A549 (cell line): ENCODE results near the gene CFAP77. TPM values are rescaled to one million over a fixed set of nuclear protein-coding genes. Genes with fewer than 3 reads are reported as not detected.

Experiments used
- ATAC-seq, 2 experiments: fragments of 200-7000 bp in 1 of 2; fragments of >200 bp in 1 of 2; cut with Nextera tagmentation in 1 of 2; cut with Tn5 transposase in 1 of 2; 3 replicates each; pipeline versions ENCODE4 v1.8.0 to v1.9.1; 2018 to 2020; ENCODE audit warnings: mild to moderate bottlenecking in 1 of 2, moderate library complexity in 1 of 2
- CTCF ChIA-PET: fragments of 300-600 bp; sonication (Branson Sonifier 250); formaldehyde crosslinking; extraction: SDS; loops from one replicate; lab custom pipeline; 2021; ENCODE audit warnings: antibody characterized with exemption, inconsistent platforms; lab: Yijun Ruan, JAX
- POLR2A ChIA-PET: fragments of 350-600 bp; formaldehyde crosslinking; extraction: SDS; loops from one replicate; lab custom pipeline; 2021; ENCODE audit warnings: antibody characterized with exemption, inconsistent platforms; lab: Yijun Ruan, JAX
- DNase-seq, 2 experiments: peaks; one replicate each; pipeline versions ENCODE4 v3.0.0 to v3.0.0-alpha.2; 2011 to 2016; ENCODE audit warnings: low read depth in 1 of 2, low spot score in 1 of 2
- FAIRE-seq: peaks from 2 replicates; lab custom pipeline; 2011; peaks lifted over from hg19 to GRCh38; lab: Jason Lieb, UNC
- H3K27ac ChIP-seq, 2 experiments: fragments of >200 bp; sonication (Bioruptor Twin); formaldehyde crosslinking; 3 replicates each; pipeline ENCODE4 v1.5.1; 2016 to 2017
- H3K4me1 ChIP-seq: fragments of >200 bp; sonication (Bioruptor Twin); formaldehyde crosslinking; 3 replicates; pipeline ENCODE4 v1.6.1; 2016
- H3K4me2 ChIP-seq: fragments of >200 bp; sonication (Bioruptor Twin); formaldehyde crosslinking; 3 replicates; pipeline ENCODE4 v1.6.1; 2016
- H3K4me3 ChIP-seq: fragments of >200 bp; sonication (Bioruptor Twin); formaldehyde crosslinking; 3 replicates; pipeline ENCODE4 v1.5.1; 2016
- H3K9me3 ChIP-seq: fragments of >200 bp; sonication (Bioruptor Twin); formaldehyde crosslinking; 3 replicates; pipeline ENCODE4 v1.6.1; 2016
- BHLHE40 ChIP-seq: IDR thresholded peaks from 2 replicates; pipeline ENCODE4 v1.6.1; 2012; ENCODE audit warnings: low read depth, low read length, inconsistent platforms
- EHMT2 ChIP-seq: fragments of 200-600 bp; sonication (generic); IDR thresholded peaks from 2 replicates; pipeline ENCODE4 v1.6.1; 2016; ENCODE audit warnings: antibody characterized with exemption, low read depth, mild to moderate bottlenecking, moderate library complexity
- ESRRA ChIP-seq: fragments of 150-350 bp; IDR thresholded peaks from 2 replicates; pipeline ENCODE4 v1.6.1; 2014; ENCODE audit warnings: mild to moderate bottlenecking, low read length, borderline replicate concordance
- FOSB ChIP-seq: fragments of 250-450 bp; sonication (Bioruptor Pico); IDR thresholded peaks from 2 replicates; pipeline ENCODE4 v1.5.0; 2020; ENCODE audit warnings: mild to moderate bottlenecking, moderate library complexity
- GATA3 ChIP-seq: IDR thresholded peaks from 2 replicates; pipeline ENCODE4 v1.6.1; 2012; ENCODE audit warnings: borderline replicate concordance
- HDAC2 ChIP-seq: fragments of 200-600 bp; sonication (generic); IDR thresholded peaks from 2 replicates; pipeline ENCODE4 v1.6.1; 2016
- HEYL ChIP-seq: fragments of 250-450 bp; sonication (Bioruptor Pico); IDR thresholded peaks from 2 replicates; pipeline ENCODE4 v1.8.0; 2021; ENCODE audit warnings: mild to moderate bottlenecking, moderate library complexity
- HOXA7 ChIP-seq: fragments of 250-450 bp; sonication (Bioruptor Pico); IDR thresholded peaks from 2 replicates; pipeline ENCODE4 v1.5.0; 2020; ENCODE audit warnings: mild to moderate bottlenecking, moderate library complexity
- HOXB13 ChIP-seq: fragments of 250-450 bp; sonication (Bioruptor Pico); IDR thresholded peaks from 2 replicates; pipeline ENCODE4 v1.5.0; 2020; ENCODE audit warnings: low read depth, mild to moderate bottlenecking, moderate library complexity
- KDM1A ChIP-seq: fragments of 200-600 bp; sonication (generic); IDR thresholded peaks from 2 replicates; pipeline ENCODE4 v1.6.1; 2016; ENCODE audit warnings: low read depth, mild to moderate bottlenecking
- KDM5A ChIP-seq: fragments of 200-600 bp; sonication (generic); IDR thresholded peaks from 2 replicates; pipeline ENCODE4 v1.6.1; 2016; ENCODE audit warnings: antibody characterized with exemption, mild to moderate bottlenecking
- MAFK ChIP-seq: fragments of 450-650 bp; IDR thresholded peaks from 2 replicates; pipeline ENCODE4 v1.6.1; 2014; ENCODE audit not compliant: partially characterized antibody
- NFE2L2 ChIP-seq: fragments of 150-350 bp; conservative IDR thresholded peaks from 2 replicates; pipeline ENCODE4 v1.6.1; 2014; ENCODE audit warnings: low read length
- POLR2A ChIP-seq: IDR thresholded peaks from 2 replicates; pipeline ENCODE4 v1.6.1; 2012; ENCODE audit warnings: mild to moderate bottlenecking, low read length
- RAD21 ChIP-seq, 2 experiments: fragments of >200 bp in 1 of 2; sonication (Bioruptor Twin) in 1 of 2; formaldehyde crosslinking in 1 of 2; IDR thresholded peaks in 1 of 2; conservative IDR thresholded peaks in 1 of 2; 2 replicates in 1 of 2; 3 replicates in 1 of 2; pipeline ENCODE4 v1.6.1; 2012 to 2018; ENCODE audit warnings: inconsistent platforms in 1 of 2
- RARB ChIP-seq: fragments of 250-450 bp; sonication (Bioruptor Pico); IDR thresholded peaks from 2 replicates; pipeline ENCODE4 v1.8.0; 2021; ENCODE audit warnings: mild to moderate bottlenecking, moderate library complexity
- RCOR1 ChIP-seq: fragments of 150-350 bp; IDR thresholded peaks from 2 replicates; pipeline ENCODE4 v1.6.1; 2014; ENCODE audit warnings: antibody characterized with exemption, low read length, low read depth
- RFX5 ChIP-seq: fragments of 450-650 bp; IDR thresholded peaks from 2 replicates; pipeline ENCODE4 v1.7.1; 2014; ENCODE audit warnings: antibody characterized with exemption, mild to moderate bottlenecking, moderate library complexity
- RNF2 ChIP-seq: fragments of 200-600 bp; sonication (generic); IDR thresholded peaks from 2 replicates; pipeline ENCODE4 v1.6.1; 2016; ENCODE audit warnings: low read depth, mild to moderate bottlenecking, antibody characterized with exemption, moderate library complexity, borderline replicate concordance
- SMC3 ChIP-seq: fragments of >200 bp; sonication (Bioruptor Twin); formaldehyde crosslinking; IDR thresholded peaks from 3 replicates; pipeline ENCODE4 v1.6.1; 2018; ENCODE audit warnings: inconsistent platforms
- SREBF2 ChIP-seq: fragments of 450-650 bp; IDR thresholded peaks from 2 replicates; pipeline ENCODE4 v1.6.1; 2014; ENCODE audit warnings: mild to moderate bottlenecking, moderate library complexity
- WGBS: methylation state at CpG from one replicate; pipeline ENCODE4 v1.1.6; 2017; ENCODE audit errors: missing lambda C conversion rate; 5-methylcytosine and 5-hydroxymethylcytosine counted together
- polyA plus RNA-seq, 4 experiments: library from polyadenylated mRNA; depleted of rRNA in 3 of 4; stranded (reverse); fragments of >200 nt; fragmentation: RNase III in 1 of 4; extraction: RNeasy Plus Mini Kit Qiagen cat#74134 plus additional on column Dnase treatment in 1 of 4; gene quantifications; 2 replicates in 3 of 4; 3 replicates in 1 of 4; pipeline ENCODE4 v1.2.3, GENCODE V29; 2011 to 2017
- TF ChIP-seq, protein P1 (sequence below): fragments of >200 bp; sonication (Bioruptor Twin); formaldehyde crosslinking; IDR thresholded peaks from 3 replicates; pipeline ENCODE4 v1.6.1; 2016
- TF ChIP-seq, protein P2 (sequence below): fragments of 150-350 bp; IDR thresholded peaks from 2 replicates; pipeline ENCODE4 v1.6.1; 2014; ENCODE audit warnings: low read depth, mild to moderate bottlenecking, low read length
- TF ChIP-seq, protein P3 (sequence below): fragments of >200 bp; sonication (Bioruptor Twin); formaldehyde crosslinking; IDR thresholded peaks from 2 replicates; pipeline ENCODE4 v1.6.1; 2016
- TF ChIP-seq, protein P4 (sequence below): fragments of >200 bp; sonication (Bioruptor Twin); formaldehyde crosslinking; IDR thresholded peaks from 3 replicates; pipeline ENCODE4 v1.5.1; 2016

CFAP77 gene
- polyA plus RNA-seq, 2 of the 4 experiments (the other 2 are of a cell fraction), result 0.05 TPM; not detected in 1

DNA sequence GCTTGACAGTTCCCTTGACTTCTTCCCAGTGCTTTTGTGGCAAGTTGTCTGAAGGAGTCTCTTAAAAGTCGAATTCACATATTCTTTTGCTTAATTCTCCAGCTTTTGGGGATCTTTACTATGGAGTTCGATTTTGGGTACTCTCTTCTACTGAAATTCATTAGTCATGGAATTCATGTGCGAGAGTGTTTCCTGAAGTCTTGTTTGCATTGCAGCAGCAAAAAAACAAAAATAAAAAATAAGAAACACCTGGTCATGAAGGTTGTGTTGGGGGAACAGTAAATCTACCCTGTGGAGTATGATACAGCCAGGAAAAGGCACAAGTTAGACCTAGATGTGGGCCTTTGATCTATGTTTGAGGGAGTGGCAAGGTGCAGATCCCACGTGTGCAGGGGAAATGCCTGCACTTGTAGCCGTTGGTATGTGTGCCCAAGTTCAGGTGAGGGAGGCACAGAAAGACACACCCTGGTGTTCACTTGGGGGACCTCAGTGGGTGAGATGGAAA lies 55.2 kb downstream of the CFAP77 start (continued):
- TF ChIP-seq, protein P1, sequence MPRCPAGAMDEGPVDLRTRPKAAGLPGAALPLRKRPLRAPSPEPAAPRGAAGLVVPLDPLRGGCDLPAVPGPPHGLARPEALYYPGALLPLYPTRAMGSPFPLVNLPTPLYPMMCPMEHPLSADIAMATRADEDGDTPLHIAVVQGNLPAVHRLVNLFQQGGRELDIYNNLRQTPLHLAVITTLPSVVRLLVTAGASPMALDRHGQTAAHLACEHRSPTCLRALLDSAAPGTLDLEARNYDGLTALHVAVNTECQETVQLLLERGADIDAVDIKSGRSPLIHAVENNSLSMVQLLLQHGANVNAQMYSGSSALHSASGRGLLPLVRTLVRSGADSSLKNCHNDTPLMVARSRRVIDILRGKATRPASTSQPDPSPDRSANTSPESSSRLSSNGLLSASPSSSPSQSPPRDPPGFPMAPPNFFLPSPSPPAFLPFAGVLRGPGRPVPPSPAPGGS, result no peak
- TF ChIP-seq HOXA7 (no peak), RFX5 (no peak)

DNA sequence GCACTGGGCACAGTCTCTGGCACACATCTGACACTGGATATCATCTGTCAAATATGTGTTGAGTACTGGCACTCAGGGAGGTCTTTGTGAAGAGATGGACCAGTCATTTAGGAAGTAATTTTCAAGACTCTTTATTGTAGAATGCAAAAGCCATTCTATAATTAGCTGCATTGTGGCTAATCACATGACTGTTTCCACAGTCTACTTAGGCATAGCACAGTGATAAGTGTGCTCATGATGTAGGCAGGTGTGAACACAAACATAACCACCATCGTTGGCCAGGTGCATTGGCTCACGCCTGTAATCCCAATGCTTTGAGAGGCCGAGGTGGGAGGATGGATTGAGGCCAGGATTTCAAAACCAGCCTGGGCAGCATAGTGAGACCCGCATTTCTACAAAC lies 62.2 kb downstream of the CFAP77 start:
- Histone ChIP-seq H3K4me3 (no peak overlapping the region), H3K27ac (no peak overlapping the region), H3K4me1 (no peaks in the 10 kb centered on the region), H3K4me2 (no peak overlapping the region), H3K9me3 (no peaks in the 10 kb centered on the region)
- ATAC-seq (no peak), FAIRE-seq (no peak), DNase-seq (no peak)
- 59% methylated on average over 4 of the region's 4 CpGs for WGBS
- TF ChIP-seq RAD21 (conservative IDR thresholded peaks at IDR 0.05 in 1 of 2, IDR thresholded peaks at IDR 0.05 in 1 of 2), result no peak
- TF ChIP-seq RARB (CRISPR knock-in tag), result no peak
- TF ChIP-seq EHMT2, result no peak
- no peak for TF ChIP-seq SREBF2
- TF ChIP-seq KDM1A, result no peak
- no peak for TF ChIP-seq FOSB (CRISPR knock-in tag)
- no peak for TF ChIP-seq NFE2L2
- no peak for TF ChIP-seq GATA3
- no peak for TF ChIP-seq POLR2A
- TF ChIP-seq KDM5A, result no peak
- TF ChIP-seq ESRRA, result no peak
- TF ChIP-seq BHLHE40, result no peak
- TF ChIP-seq, protein P2, sequence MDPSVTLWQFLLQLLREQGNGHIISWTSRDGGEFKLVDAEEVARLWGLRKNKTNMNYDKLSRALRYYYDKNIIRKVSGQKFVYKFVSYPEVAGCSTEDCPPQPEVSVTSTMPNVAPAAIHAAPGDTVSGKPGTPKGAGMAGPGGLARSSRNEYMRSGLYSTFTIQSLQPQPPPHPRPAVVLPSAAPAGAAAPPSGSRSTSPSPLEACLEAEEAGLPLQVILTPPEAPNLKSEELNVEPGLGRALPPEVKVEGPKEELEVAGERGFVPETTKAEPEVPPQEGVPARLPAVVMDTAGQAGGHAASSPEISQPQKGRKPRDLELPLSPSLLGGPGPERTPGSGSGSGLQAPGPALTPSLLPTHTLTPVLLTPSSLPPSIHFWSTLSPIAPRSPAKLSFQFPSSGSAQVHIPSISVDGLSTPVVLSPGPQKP, result no peak
- TF ChIP-seq MAFK, result no peak
- no peak for TF ChIP-seq RCOR1
- TF ChIP-seq, protein P3, sequence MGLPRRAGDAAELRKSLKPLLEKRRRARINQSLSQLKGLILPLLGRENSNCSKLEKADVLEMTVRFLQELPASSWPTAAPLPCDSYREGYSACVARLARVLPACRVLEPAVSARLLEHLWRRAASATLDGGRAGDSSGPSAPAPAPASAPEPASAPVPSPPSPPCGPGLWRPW, result no peak
- TF ChIP-seq RNF2, result no peak
- no peak for TF ChIP-seq HEYL
- ChIA-PET CTCF (interaction anchor here (1.3 to 1.8 kb wide), 2 partner anchors 8 to 38 kb away, joined by 4 read pairs; no protein-coding TSS in a partner anchor), POLR2A (no interaction called here)

DNA sequence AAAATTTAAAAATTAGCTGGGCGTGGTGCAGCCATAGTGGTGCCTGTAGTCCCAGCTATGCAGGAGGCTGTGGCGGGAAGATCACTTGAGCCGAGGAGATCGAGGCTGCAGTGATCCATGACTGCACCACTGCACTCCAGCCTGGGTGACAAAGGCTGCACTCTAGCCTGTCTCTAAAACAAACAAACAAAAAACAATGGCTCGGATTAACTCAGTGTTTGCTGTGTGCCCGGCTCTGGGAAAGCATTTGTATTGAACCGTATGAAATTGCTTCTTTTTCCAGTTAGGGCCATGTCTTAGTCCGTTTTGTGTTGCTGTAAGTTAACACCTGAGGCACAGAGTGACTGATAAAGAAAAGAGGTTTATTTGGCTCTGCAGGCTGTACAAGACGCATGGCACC lies 62.6 kb downstream of the CFAP77 start:
- no peak overlapping the region for H3K4me2 ChIP-seq
- no peak for TF ChIP-seq RARB (CRISPR knock-in tag)
- no peak for TF ChIP-seq HOXB13 (CRISPR knock-in tag)
- TF ChIP-seq, protein P4, sequence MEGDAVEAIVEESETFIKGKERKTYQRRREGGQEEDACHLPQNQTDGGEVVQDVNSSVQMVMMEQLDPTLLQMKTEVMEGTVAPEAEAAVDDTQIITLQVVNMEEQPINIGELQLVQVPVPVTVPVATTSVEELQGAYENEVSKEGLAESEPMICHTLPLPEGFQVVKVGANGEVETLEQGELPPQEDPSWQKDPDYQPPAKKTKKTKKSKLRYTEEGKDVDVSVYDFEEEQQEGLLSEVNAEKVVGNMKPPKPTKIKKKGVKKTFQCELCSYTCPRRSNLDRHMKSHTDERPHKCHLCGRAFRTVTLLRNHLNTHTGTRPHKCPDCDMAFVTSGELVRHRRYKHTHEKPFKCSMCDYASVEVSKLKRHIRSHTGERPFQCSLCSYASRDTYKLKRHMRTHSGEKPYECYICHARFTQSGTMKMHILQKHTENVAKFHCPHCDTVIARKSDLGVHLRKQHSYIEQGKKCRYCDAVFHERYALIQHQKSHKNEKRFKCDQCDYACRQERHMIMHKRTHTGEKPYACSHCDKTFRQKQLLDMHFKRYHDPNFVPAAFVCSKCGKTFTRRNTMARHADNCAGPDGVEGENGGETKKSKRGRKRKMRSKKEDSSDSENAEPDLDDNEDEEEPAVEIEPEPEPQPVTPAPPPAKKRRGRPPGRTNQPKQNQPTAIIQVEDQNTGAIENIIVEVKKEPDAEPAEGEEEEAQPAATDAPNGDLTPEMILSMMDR, result no peak
- no peak for TF ChIP-seq MAFK
- TF ChIP-seq SMC3, result no peak
- TF ChIP-seq SREBF2, result no peak
- TF ChIP-seq HDAC2, result no peak
- no peak for FAIRE-seq

More for the DNA sequence above, 62.6 kb downstream of the CFAP77 start:
- 46% methylated on average over 9 of the region's 9 CpGs for WGBS
- ATAC-seq, result no peak
- Histone ChIP-seq H3K4me3 (no peak overlapping the region), H3K9me3 (no peaks in the 10 kb centered on the region), H3K4me1 (no peaks in the 10 kb centered on the region), H3K27ac (no peak overlapping the region)
- DNase-seq, result no peak
- CTCF ChIA-PET, result interaction anchor here (1.0 to 1.8 kb wide), 2 partner anchors 35 to 38 kb away, joined by 3 to 4 read pairs; no protein-coding TSS in a partner anchor
- POLR2A ChIA-PET, result no interaction called here
